HG03558 (cell line): ENCODE data around the gene WDR76.
"Not testable (repeated sequence)": the region's sequence is repeated elsewhere in the genome, so short reads cannot be mapped to it uniquely, and the experiment has no call there.

ENCODE experiments used
- ATAC-seq: cut with Tn5 transposase; IDR thresholded peaks from one replicate; pipeline ENCODE4 v1.9.1; 2021; ENCODE audit warnings: moderate number of reproducible peaks; ENCODE audit not compliant: unreplicated experiment; ENCODE audit errors: extremely low read depth

Gene WDR76

GRCh38 chr15:43815064-43815463 is 11.7 kb upstream of the WDR76 start:
- not testable (repeated sequence) for ATAC-seq

GRCh38 chr15:43821505-43821904 is 5.3 kb upstream of the WDR76 start:
- ATAC-seq = no peak

DNA sequence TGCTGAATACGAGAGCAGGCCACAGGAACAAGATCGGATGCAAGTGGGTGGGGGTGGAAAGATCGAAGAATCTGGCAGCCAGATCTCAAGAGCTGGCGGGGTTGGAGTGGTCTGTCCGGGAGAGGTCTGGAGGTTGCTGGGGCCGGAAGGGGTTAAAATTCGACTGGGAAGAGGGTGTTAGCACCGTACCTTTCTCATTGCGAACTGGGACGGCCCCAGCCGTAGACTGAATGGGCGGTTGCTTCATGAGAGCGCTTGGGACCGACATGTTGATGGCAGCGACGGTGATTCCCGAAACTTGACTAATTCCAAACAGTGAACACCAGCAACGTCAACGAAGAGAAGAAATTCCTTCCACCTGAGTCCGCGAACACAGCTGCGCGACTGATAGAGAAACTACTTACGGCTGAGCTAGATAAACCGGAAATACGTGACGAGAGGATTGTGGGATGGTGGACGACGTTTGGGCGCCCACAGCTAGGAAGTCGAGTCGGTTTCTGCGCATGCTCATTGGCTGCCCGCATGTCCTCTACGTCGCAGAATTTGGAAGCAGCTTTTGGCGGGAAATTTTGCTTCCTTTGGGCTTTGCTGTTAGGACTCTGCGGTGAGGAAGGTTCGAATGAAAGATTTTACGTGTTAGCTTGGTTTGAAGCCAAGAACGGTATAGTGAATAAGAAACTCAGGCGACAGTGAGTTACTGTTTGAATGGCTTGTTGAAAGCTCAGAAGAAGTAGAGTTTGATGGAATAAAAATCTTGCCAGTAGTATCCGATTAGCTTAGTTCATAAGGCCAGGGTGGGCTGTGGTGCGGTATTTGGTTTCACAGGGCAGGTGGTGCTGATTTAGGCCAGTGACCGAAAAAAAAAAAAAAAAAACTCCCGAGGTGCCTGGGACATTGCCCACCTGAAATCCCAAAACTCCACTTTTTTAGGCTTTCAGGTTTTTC is 2.2 kb upstream of the WDR76 start, which contains the start of gene MFAP1:
Gene MFAP1, minus strand, starts transcription at position 389 of the 945 bp plus-strand sequence. Its CDS starts 121 bp downstream, at position 268.
- peak; percentile 48 for ATAC-seq

GRCh38 chr15:43825305-43825704 is 1.5 kb upstream of the WDR76 start:
- not testable (repeated sequence) for ATAC-seq

GRCh38 chr15:43826029-43826507 is 734 bp upstream of the WDR76 start:
- no peak for ATAC-seq

GRCh38 chr15:43828061-43828657 is 1.4 kb downstream of the WDR76 start:
- no peak for ATAC-seq

DNA sequence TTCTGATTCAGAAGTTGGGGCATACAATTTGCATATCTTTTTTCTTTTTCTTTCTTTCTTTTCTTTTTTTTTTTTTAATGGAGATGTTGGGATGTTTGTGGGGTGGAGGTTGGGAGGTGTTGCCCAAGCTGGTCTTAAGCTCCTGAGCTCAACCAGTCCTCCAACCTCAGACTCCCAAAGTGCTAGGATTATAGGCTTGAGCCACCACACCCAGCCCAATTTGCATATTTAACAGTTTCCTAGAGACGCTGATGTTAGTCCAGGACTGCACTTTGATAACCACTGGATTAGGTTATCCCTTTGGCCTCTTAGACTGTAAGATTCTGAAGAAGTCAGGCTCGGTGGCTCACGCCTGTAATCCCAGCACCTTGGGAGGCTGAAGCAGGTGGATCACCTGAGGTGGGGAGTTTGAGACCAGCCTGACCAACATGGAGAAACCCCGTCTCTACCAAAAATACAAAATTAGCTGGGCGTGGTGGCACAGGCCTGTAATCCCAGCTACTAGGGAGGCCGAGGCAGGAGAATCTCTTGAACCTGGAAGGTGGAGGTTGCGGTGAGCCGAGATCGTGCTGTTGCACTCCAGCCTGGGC is 3.2 kb downstream of the WDR76 start:
- ATAC-seq = not testable (repeated sequence)

GRCh38 chr15:43830691-43831275 is 4.0 kb downstream of the WDR76 start:
- not testable (repeated sequence) for ATAC-seq

DNA sequence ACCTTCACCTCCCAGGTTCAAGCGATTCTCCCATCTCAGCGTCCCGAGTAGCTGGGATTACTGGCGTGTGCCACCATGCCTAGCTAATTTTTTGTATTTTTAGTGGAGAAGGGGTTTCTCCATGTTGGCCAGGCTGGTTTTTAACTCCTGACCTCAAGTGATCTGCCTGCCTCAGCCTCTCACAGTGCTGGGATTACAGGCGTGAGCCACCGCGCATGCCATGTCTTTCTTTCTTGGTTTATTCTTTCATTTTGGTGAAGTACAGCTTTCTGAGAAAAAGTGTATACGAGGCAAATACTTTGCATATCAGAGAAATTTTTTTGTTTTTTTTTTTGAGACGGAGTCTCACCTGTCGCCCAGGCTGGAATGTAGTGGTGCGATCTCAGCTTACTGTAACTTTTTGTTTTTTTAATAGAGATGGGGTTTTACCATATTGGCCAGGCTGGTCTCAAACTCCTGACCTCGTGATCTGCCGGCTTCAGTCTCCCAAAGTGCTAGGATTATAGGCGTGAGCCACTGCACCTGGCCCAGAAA is 4.8 kb downstream of the WDR76 start:
- not testable (repeated sequence) for ATAC-seq

DNA sequence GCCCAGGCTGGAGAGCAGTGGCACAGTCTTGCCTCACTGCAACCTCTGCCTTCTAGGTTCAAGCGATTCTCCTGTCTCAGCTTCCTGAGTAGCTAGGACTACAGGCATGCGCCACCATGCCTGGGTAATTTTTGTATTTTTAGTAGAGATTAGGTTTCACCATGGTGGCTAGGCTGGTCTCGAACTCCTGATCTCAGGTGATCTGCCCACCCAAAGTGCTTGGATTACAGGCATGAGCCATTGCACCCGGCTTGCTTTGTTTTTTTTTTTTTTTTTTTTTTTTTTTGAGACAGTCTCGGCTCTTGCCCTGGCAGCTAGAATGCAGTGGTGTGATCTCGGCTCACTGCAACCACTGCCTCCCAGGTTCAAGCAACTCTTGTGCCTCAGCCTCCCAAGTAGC is 5.7 kb downstream of the WDR76 start:
- not testable (repeated sequence) for ATAC-seq

- no peak for ATAC-seq
Observed at GRCh38 chr15:43845421-43845820, 18.6 kb downstream of the WDR76 start.

DNA sequence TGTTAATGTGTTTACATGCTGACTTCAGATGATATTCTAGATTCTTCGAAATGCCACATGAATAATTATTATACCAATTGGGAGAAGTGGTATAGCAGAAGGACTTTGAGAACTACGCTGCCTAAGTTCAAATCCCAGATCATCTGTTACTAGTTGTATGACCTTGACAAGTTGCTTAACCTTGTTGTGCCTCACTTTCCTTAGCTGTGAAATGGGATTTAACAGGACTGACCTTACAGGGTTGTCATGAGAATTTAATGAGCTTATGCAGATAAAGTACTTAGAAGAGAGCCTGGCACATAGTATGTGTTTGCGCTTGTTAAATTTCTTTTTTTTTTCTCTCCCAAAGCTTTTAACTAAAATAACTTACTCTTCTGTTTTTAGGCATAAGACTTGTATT is 24.4 kb downstream of the WDR76 start:
- ATAC-seq = no peak

DNA sequence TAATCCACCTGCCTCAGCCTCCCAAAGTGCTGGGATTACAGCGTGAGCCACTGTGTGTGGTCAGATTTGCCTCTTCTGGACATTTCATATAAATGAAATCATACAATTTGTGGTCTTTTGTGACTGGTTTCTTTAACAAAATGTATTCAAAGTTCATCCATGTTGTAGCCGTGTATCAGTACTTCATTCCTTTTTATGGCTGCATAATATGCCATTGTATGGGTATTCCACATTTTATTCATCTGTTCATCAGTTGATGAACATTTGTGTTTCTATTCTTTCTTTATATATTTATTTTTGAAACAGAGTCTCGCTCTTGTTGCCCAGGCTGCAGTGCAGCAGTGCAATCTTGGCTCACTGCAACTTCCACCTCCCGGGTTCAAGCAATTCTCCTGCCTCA is 25.8 kb downstream of the WDR76 start:
- ATAC-seq = no peak

DNA sequence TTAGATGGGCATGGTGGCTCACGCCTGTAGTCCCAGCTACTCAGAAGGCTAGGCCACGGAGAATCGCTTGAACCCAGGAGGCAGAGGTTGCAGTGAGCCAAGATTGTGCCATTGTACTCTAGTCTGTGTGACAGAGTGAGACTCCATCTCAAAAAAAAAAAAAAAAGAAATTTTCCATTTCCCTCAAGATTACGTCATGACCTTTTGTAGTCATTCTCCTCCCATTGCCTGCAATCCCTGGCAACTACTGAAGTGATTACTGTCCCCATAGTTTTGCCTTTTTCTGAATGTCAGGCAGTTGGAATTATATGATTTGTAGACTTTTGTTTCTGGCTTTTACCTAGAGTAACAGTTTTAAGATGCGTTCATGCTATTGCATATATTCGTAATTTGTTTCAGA is 28.0 kb downstream of the WDR76 start:
- ATAC-seq = no peak

- ATAC-seq = no peak
Observed at GRCh38 chr15:43859546-43859945, 32.7 kb downstream of the WDR76 start.

DNA sequence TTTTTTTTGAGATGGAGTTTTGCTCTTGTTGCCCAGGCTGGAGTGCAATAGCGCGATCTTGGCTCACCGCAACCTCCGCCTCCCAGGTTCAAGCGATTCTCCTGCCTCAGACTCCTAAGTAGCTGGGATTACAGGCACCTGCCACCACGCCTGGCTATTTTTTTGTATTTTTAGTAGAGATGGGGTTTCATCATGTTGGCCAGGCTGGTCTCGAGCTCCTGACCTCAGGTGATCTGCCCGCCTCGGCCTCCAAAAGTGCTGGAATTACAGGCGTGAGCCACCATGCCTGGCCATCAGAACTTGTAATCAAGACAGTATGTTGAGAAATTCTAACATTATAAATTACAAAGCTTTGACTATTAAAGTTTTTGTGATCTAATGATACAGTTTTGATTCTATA is 39.8 kb downstream of the WDR76 start:
- not testable (repeated sequence) for ATAC-seq

DNA sequence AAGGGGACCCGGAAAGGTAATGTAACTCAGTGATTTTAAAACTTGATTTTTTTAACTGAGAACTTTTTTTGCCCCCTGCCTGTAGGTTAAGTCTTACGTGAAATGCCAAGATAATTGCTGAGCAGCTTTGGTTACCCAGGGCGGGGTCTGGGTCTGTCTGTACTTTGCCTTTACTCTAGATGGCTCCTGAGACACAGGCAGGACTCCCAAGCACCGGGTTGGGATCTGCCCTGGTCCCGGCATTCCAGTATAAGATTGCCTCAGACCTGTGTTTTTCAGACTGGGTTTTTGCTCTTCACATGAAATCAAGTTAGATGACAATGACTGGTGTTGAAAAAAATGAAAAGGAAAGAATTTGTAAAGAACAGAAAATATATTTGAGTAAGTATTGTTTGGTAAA is 40.3 kb downstream of the WDR76 start:
- ATAC-seq = no peak

DNA sequence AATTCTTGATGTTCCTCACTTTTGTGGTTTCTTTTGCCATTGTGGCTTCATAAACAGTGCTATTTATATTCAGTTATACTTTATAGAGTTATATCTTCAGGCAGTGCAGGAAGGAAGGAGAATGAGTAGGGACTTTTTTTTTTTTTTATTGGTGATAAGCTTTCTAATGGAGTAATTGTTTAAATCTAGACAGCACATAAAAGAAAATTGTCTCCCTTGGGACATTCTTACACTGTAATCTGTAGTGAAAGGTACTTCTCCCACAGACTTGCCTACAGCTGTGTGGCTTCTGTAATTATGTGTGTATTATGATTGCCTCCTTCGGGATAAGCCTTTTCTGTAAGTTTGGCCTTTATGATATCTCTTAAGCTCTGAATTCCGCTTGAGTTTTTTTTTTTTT is 41.6 kb downstream of the WDR76 start:
- ATAC-seq = no peak

DNA sequence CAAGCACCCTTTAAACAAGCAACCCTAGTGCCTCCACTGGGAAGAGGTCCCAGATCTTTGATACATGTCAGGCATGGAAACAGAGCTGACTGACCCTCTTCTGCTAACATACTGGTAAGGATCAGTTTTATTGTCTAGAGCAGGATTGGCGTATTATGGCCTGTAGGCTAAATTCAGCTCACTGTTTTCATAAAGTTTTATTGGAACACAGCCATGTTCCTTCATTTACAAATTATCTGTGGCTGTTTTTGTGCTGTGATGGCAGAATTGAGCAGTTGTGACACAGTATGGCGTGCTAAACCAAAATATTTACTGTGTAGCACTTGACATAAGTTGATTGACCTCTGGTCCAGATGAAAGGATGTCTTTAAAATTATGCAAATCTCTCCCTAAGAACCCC is 45.0 kb downstream of the WDR76 start:
- ATAC-seq = no peak

- ATAC-seq = no peak
Observed at GRCh38 chr15:43872416-43873020, 45.7 kb downstream of the WDR76 start.
